Sigmoid colon (tissue), 7 donors: ENCODE measurements around the gene HSD17B10. TPM values are rescaled to one million over a fixed set of nuclear protein-coding genes. Genes with fewer than 3 reads are reported as not detected.

Source experiments
- DNase-seq: peaks from one replicate; pipeline ENCODE4 v3.0.0-alpha.2; 2019
- H3K27ac ChIP-seq, 4 donors: fragments of 200-600 bp; sonication (generic); one replicate each; pipeline ENCODE4 v1.5.1; 2016 to 2019; ENCODE audit warnings: mild to moderate bottlenecking in 1 of 4
- H3K27me3 ChIP-seq, 3 donors: fragments of 200-600 bp; sonication (generic); one replicate each; pipeline ENCODE4 v1.5.1; 2019; ENCODE audit warnings: mild to moderate bottlenecking in 1 of 3
- H3K36me3 ChIP-seq, 4 donors: fragments of 200-600 bp; sonication (generic); one replicate each; pipeline ENCODE4 v1.5.1; 2016 to 2019
- H3K4me1 ChIP-seq, 4 donors: fragments of 200-600 bp; sonication (generic); one replicate each; pipeline ENCODE4 v1.5.1; 2017 to 2019
- H3K4me3 ChIP-seq, 4 donors: fragments of 200-600 bp; sonication (generic); one replicate each; pipeline ENCODE4 v1.5.1; 2017 to 2019; ENCODE audit warnings: mild to moderate bottlenecking in 2 of 4, moderate library complexity in 1 of 4
- H3K9me3 ChIP-seq, 4 donors: fragments of 200-600 bp in 3 of 4; sonication (generic) in 3 of 4; one replicate each; pipeline versions ENCODE4 v1.5.1 to v1.6.1; 2013 to 2019
- CTCF ChIP-seq, 4 experiments: fragments of 450-650 bp in 3 of 4; fragments of 200-600 bp in 1 of 4; IDR thresholded peaks; one replicate each; pipeline ENCODE4 v1.5.1; 2016 to 2019; ENCODE audit warnings: antibody characterized with exemption in 4 of 4, mild to moderate bottlenecking in 3 of 4, moderate library complexity in 2 of 4
- EP300 ChIP-seq, 4 donors: sonication (generic); formaldehyde crosslinking; IDR thresholded peaks; one replicate each; pipeline ENCODE4 v1.6.1; 2017; ENCODE audit warnings: antibody characterized with exemption in 4 of 4
- POLR2A ChIP-seq, 2 donors: fragments of 450-650 bp; IDR thresholded peaks; one replicate each; pipeline ENCODE4 v1.6.1; 2016; ENCODE audit warnings: antibody characterized with exemption in 2 of 2, mild to moderate bottlenecking in 2 of 2, moderate library complexity in 2 of 2
- POLR2AphosphoS5 ChIP-seq, 4 donors: sonication (generic); formaldehyde crosslinking; IDR thresholded peaks; one replicate each; pipeline ENCODE4 v1.6.1; 2017; ENCODE audit warnings: antibody characterized with exemption in 4 of 4
- WGBS, 2 donors: extraction: QIAGEN DNeasy Blood & Tissue Kit; methylation state at CpG; one replicate each; pipeline ENCODE4 v1.1.7; 2013; 5-methylcytosine and 5-hydroxymethylcytosine counted together
- intact Hi-C: fragments of 100-400 bp; cut with DNase I; formaldehyde crosslinking; loops from one replicate; pipeline ENCODE4 v1.15.1; 2023
- polyA plus RNA-seq, 3 donors: library from polyadenylated mRNA; stranded (reverse); fragments of 200-250 nt; gene quantifications; one replicate each; pipeline ENCODE4 v1.2.3, GENCODE V29; 2013
- total RNA-seq, 4 donors: library from RNA; depleted of rRNA; stranded (reverse); fragments of >200 nt; gene quantifications; one replicate each; pipeline ENCODE4 v1.1.0, GENCODE V29; 2016
- donor health status: healthy with polysubstance abuse.
- donor health status: Bipolar disorder and iron deficiency.
- donor health status: healthy.

Gene HSD17B10
- total and polyA plus RNA-seq, 7 donors = 44.6 to 102 (median 67.4) TPM

DNA sequence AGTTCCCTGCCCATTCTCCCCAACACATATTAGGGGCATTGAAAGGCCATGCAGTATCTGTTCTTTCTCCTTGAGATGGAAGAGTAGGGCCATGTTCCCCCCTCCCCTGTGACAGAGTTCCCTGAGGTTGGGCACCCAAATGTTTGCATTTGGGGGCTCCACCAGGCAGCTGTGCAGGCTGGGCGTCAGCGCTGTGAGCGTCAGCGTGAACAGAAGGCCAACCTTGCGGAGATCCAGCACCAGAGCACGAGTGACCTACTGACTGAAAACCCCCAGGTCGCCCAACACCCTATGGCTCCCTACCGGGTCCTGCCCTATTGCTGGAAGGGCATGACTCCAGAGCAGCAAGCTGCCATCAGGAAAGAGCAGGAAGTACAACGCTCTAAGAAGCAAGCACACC is 3.9 kb downstream of the HSD17B10 start:
- no peaks in the 10 kb centered on the region for H3K9me3 ChIP-seq
- WGBS, 2 donors = 97% methylated on average over 9 of the region's 9 CpGs
- H3K36me3 ChIP-seq = peaks cover 0 to 24% (median 0%) of the 10 kb centered on the region in 4 donors
- H3K27me3 ChIP-seq = no peaks in the 10 kb centered on the region
- H3K4me3 ChIP-seq = no peak overlapping the region
- peaks cover 0 to 13% (median 3%) of the 10 kb centered on the region in 4 donors for H3K4me1 ChIP-seq
- TF ChIP-seq EP300 (IDR thresholded peaks at IDR 0.05) = no peak
- no peak for TF ChIP-seq POLR2AphosphoS5 (IDR thresholded peaks at IDR 0.05)
- TF ChIP-seq CTCF (IDR thresholded peaks at IDR 0.05) = no peak
- TF ChIP-seq POLR2A (IDR thresholded peaks at IDR 0.05) = no peak
- H3K27ac ChIP-seq = no peak overlapping the region
- DNase-seq = no peak
- intact Hi-C loops = loop anchor here (10.0 kb wide), 2 partner anchors 145 to 245 kb away; partner anchors contain the start of gene IQSEC2

DNA sequence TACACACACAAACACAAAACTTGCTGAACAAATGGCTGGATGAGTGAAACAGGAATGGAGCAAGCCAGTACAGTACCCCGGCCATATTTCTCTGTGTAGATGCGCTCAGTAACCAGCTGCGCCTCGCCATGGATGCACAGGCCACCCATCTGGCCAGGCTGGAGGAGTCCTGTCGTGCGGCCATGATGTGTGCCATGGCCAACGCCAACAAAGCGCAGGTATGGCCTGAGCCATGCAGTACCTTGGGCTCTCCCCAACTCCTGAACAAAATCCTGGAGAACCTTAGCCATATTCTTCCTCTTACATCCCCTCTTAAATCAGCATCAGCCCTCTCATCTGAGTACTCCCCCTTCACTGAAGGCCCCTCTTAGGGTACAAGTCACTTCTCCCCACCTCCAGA is 4.4 kb downstream of the HSD17B10 start:
- intact Hi-C loops = loop anchor here (10.0 kb wide), 2 partner anchors 145 to 245 kb away; partner anchors contain the start of gene IQSEC2

GRCh38 chrX:53422861-53423306 is 11.3 kb downstream of the HSD17B10 start, which contains the start of gene RIBC1:
Gene RIBC1 (plus strand): TSS chrX:53422873. CDS start chrX:53426277, 3,404 bp downstream.
- WGBS, 2 donors = 2 to 14% methylated on average over 17 of the region's 17 CpGs
- Histone ChIP-seq H3K27me3 (no peaks in the 10 kb centered on the region), H3K9me3 (no peaks in the 10 kb centered on the region), H3K4me3 (peak within 1 kb of the TSS; percentile 53 to 62 (median 56)), H3K4me1 (peaks cover 0 to 19% (median 12%) of the 10 kb centered on the region in 4 donors), H3K27ac (peak within 1 kb of the TSS; percentile 89 to 91 (median 90)), H3K36me3 (peaks cover 0 to 3% (median 0%) of the 10 kb centered on the region in 4 donors)
- no peak for TF ChIP-seq POLR2A (IDR thresholded peaks at IDR 0.05)
- peak in 1 of 4 donors; percentile 44 for TF ChIP-seq POLR2AphosphoS5 (IDR thresholded peaks at IDR 0.05)
- intact Hi-C loops = loop anchor here (1.0 to 5.0 kb wide), 2 partner anchors 111 to 198 kb away; partner anchors contain the start of gene KDM5C
- DNase-seq = no peak

More for the DNA sequence above, 4.4 kb downstream of the HSD17B10 start:
- TF ChIP-seq POLR2A (IDR thresholded peaks at IDR 0.05) (no peak), POLR2AphosphoS5 (IDR thresholded peaks at IDR 0.05) (no peak), EP300 (IDR thresholded peaks at IDR 0.05) (no peak), CTCF (IDR thresholded peaks at IDR 0.05) (no peak)
- H3K27me3 ChIP-seq = no peaks in the 10 kb centered on the region
- H3K36me3 ChIP-seq = peaks cover 0 to 24% (median 0%) of the 10 kb centered on the region in 4 donors
- H3K9me3 ChIP-seq = no peaks in the 10 kb centered on the region
- no peak for DNase-seq
- 97 to 98% methylated on average over 8 of the region's 8 CpGs for WGBS, 2 donors
- H3K27ac ChIP-seq = no peak overlapping the region
- no peak overlapping the region for H3K4me3 ChIP-seq
- H3K4me1 ChIP-seq = peaks cover 0 to 11% (median 3%) of the 10 kb centered on the region in 4 donors

GRCh38 chrX:53422086-53422860 is 11.9 kb downstream of the HSD17B10 start, which contains the start of gene SMC1A:
Gene SMC1A (minus strand): TSS chrX:53422654. CDS start chrX:53422600, 54 bp downstream.
- Histone ChIP-seq H3K4me1 (peaks cover 0 to 19% (median 12%) of the 10 kb centered on the region in 4 donors), H3K27me3 (no peaks in the 10 kb centered on the region), H3K4me3 (peak within 1 kb of the TSS; percentile 53 to 62 (median 56)), H3K27ac (peak within 1 kb of the TSS; percentile 89 to 91 (median 90)), H3K9me3 (no peaks in the 10 kb centered on the region), H3K36me3 (peaks cover 0 to 2% (median 0%) of the 10 kb centered on the region in 4 donors)
- DNase-seq = peak; percentile 100
- intact Hi-C loops = loop anchor here (1.0 to 5.0 kb wide), 2 partner anchors 110 to 197 kb away; partner anchors contain the start of gene KDM5C
- 0 to 1% methylated on average over 75 of the region's 75 CpGs for WGBS, 2 donors
- peak; percentile 55 to 86 (median 79) for TF ChIP-seq POLR2AphosphoS5 (IDR thresholded peaks at IDR 0.05)
- no peak for TF ChIP-seq EP300 (IDR thresholded peaks at IDR 0.05)

GRCh38 chrX:53421772-53422085 is 12.4 kb downstream of the HSD17B10 start:
- Histone ChIP-seq H3K27ac (peak overlapping the region; percentile 89 to 91 (median 90)), H3K27me3 (no peaks in the 10 kb centered on the region), H3K9me3 (no peaks in the 10 kb centered on the region), H3K36me3 (no peaks in the 10 kb centered on the region), H3K4me3 (peak overlapping the region; percentile 53 to 62 (median 56)), H3K4me1 (peaks cover 0 to 19% (median 12%) of the 10 kb centered on the region in 4 donors)
- TF ChIP-seq EP300 (IDR thresholded peaks at IDR 0.05) (no peak), POLR2AphosphoS5 (IDR thresholded peaks at IDR 0.05) (no peak), CTCF (IDR thresholded peaks at IDR 0.05) (no peak), POLR2A (IDR thresholded peaks at IDR 0.05) (no peak)
- no peak for DNase-seq
- intact Hi-C loops = loop anchor here (1.0 to 5.0 kb wide), 2 partner anchors 109 to 196 kb away; partner anchors contain the start of gene KDM5C
- 0% methylated on average over 15 of the region's 15 CpGs for WGBS, 2 donors
